HUES64 (cell line): ENCODE results near the gene ZIC3.

Experiments used
- H3K27ac ChIP-seq: 2 replicates; pipeline ENCODE4 v1.7.0; 2013; ENCODE audit warnings: low read depth, low read length, inconsistent platforms
- H3K27me3 ChIP-seq: 2 replicates; pipeline ENCODE4 v1.6.1; 2013; ENCODE audit warnings: mild to moderate bottlenecking, low read length; ENCODE audit not compliant: insufficient read depth
- H3K36me3 ChIP-seq: 2 replicates; pipeline ENCODE4 v1.6.1; 2013; ENCODE audit warnings: mild to moderate bottlenecking, low read length; ENCODE audit not compliant: insufficient read depth
- H3K4me1 ChIP-seq: 2 replicates; pipeline ENCODE4 v1.6.1; 2013; ENCODE audit warnings: mild to moderate bottlenecking, low read length, moderate library complexity; ENCODE audit not compliant: insufficient read depth
- H3K4me3 ChIP-seq: 2 replicates; pipeline ENCODE4 v1.5.1; 2013; ENCODE audit warnings: mild to moderate bottlenecking, low read length, moderate library complexity
- H3K9ac ChIP-seq: 2 replicates; pipeline ENCODE4 v1.6.1; 2013; ENCODE audit warnings: mild to moderate bottlenecking, low read depth, low read length
- H3K9me3 ChIP-seq: 2 replicates; pipeline ENCODE4 v1.6.1; 2013; ENCODE audit warnings: low read depth, low read length; ENCODE audit not compliant: insufficient read depth
- WGBS: fragments of 150-250, 120-280 bp; methylation state at CpG from one replicate; pipeline ENCODE4 v1.1.7; 2013; ENCODE audit warnings: missing lambda C conversion rate; 5-methylcytosine and 5-hydroxymethylcytosine counted together

The ZIC3 gene

DNA sequence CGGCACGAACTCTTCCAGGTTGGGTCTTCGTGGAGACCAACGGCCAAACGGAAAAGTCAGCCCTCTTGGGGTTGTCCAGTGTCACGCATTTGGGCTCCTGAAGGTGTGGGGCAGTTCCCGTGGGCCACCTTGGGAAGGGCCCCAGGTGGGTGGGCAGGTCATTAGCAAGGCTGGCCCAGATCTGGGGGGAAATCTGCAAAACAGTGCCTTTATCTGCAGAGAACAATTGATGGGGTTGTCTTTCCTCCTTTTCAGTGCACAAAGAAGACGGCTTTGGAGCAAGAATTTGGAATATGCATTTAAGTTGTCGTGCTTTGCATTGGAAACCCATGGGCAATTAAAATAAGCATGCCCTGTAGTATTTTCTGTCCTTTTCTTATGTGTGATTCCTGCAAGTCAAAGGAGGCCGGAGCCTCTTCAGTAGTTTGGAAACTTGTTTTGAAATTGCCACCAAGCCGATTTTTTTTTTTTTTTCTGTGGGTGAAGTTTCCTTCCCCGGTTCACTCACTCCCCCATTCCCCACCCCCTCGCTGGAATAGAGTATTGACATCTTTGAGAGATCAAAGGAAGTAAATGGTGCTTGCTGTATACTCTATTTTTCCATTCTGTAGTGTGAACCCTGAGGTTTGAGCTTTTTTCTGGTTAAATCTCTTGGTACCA lies 9.8 kb downstream of the ZIC3 start:
- peak overlapping the region; percentile 84 for H3K4me3 ChIP-seq

DNA sequence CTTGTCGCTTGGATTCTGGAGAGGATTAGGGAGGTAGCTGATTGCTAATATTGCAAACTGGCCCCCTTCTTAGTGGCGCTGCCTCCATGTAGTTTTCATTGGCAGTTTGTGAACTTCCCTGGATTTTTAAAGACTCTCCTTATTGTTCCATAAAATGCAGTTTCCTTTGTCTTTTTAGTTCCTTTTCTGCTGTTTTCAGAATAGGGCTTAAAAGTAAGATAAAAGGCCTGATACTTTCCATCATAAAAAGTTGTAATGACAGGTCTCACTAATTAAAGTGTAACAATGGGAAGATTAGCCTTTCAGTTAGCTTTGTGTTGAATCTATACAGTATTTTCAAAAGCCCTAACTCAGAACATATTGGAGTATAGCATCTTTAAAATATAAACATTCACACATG lies 21.2 kb downstream of the ZIC3 start:
- 50% methylated on average over 2 of the region's 2 CpGs for WGBS
- Histone ChIP-seq H3K4me3 (no peak overlapping the region), H3K4me1 (peaks cover 43% of the 10 kb centered on the region), H3K9me3 (no peaks in the 10 kb centered on the region), H3K9ac (no peak overlapping the region), H3K27me3 (no peaks in the 10 kb centered on the region), H3K36me3 (no peaks in the 10 kb centered on the region), H3K27ac (no peak overlapping the region)

More for the DNA sequence above, 9.8 kb downstream of the ZIC3 start:
- no peaks in the 10 kb centered on the region for H3K9me3 ChIP-seq
- WGBS: 4% methylated on average over 10 of the region's 13 CpGs
- peak overlapping the region; percentile 100 for H3K27ac ChIP-seq
- peak overlapping the region; percentile 89 for H3K9ac ChIP-seq
- H3K4me1 ChIP-seq: peaks cover 65% of the 10 kb centered on the region
- H3K36me3 ChIP-seq: peaks cover 25% of the 10 kb centered on the region
- no peaks in the 10 kb centered on the region for H3K27me3 ChIP-seq

- Histone ChIP-seq H3K27ac (no peak overlapping the region), H3K9me3 (no peaks in the 10 kb centered on the region), H3K9ac (no peak overlapping the region), H3K4me1 (no peaks in the 10 kb centered on the region), H3K36me3 (no peaks in the 10 kb centered on the region), H3K27me3 (no peaks in the 10 kb centered on the region), H3K4me3 (no peak overlapping the region)
- 92% methylated on average over 3 of the region's 3 CpGs for WGBS
Observed at GRCh38 chrX:137600769-137601168, 34.8 kb downstream of the ZIC3 start.
